IMR-90 (cell line): ENCODE data around the gene SRD5A1. TPM values are rescaled to one million over a fixed set of nuclear protein-coding genes. Genes with fewer than 3 reads are reported as not detected.

Experiments
- ATAC-seq: fragments of 200-7000 bp; cut with Tn5 transposase; 2 replicates; pipeline ENCODE4 v1.9.1; 2020; ENCODE audit warnings: low read depth, mild to moderate bottlenecking, moderate library complexity
- BruUV-seq: library from RNA; stranded (reverse); fragments of 400-500 nt; replicated peaks from 2 replicates; lab custom pipeline; 2021; lab: Mats Ljungman, UMichigan
- CTCF ChIA-PET: fragments of 300-600 bp; formaldehyde crosslinking; extraction: SDS; loops from one replicate; lab custom pipeline; 2021; ENCODE audit warnings: antibody characterized with exemption; lab: Yijun Ruan, JAX
- POLR2A ChIA-PET: fragments of 300-600 bp; sonication (Branson Sonifier 250); formaldehyde crosslinking; loops from one replicate; lab custom pipeline; 2022; ENCODE audit warnings: antibody characterized with exemption; ENCODE audit not compliant: unreplicated experiment; lab: Charles Lee
- DNase-seq: peaks from one replicate; pipeline ENCODE4 v3.0.0; 2013
- H2AFZ ChIP-seq: replicated peaks from 2 replicates; pipeline ENCODE3; 2013; ENCODE audit warnings: low read length, mild to moderate bottlenecking; ENCODE audit not compliant: poor library complexity
- H2AK5ac ChIP-seq: 2 replicates; pipeline ENCODE4 v1.6.1; 2013; ENCODE audit warnings: low read depth, low read length, inconsistent platforms
- H2AK9ac ChIP-seq: replicated peaks from 2 replicates; pipeline ENCODE3; 2013; ENCODE audit warnings: mild to moderate bottlenecking, low read depth, low read length, moderate library complexity; ENCODE audit not compliant: poor library complexity
- H2BK120ac ChIP-seq: 2 replicates; pipeline ENCODE4 v1.6.1; 2013; ENCODE audit warnings: low read depth, low read length, inconsistent platforms
- H2BK15ac ChIP-seq: 3 replicates; pipeline ENCODE4 v1.6.1; 2013; ENCODE audit warnings: low read depth, low read length, inconsistent platforms
- H2BK20ac ChIP-seq: 2 replicates; pipeline ENCODE4 v1.6.1; 2013; ENCODE audit warnings: low read depth, mild to moderate bottlenecking, inconsistent platforms, low read length, moderate library complexity
- H2BK5ac ChIP-seq: 2 replicates; pipeline ENCODE4 v1.6.1; 2013; ENCODE audit warnings: mild to moderate bottlenecking, low read depth, low read length, inconsistent platforms; ENCODE audit not compliant: poor library complexity, severe bottlenecking
- H3K14ac ChIP-seq: replicated peaks from 2 replicates; pipeline ENCODE4 v1.6.1; 2013; ENCODE audit warnings: low read depth, low read length, inconsistent platforms
- H3K18ac ChIP-seq: 2 replicates; pipeline ENCODE4 v1.6.1; 2013; ENCODE audit warnings: low read depth, low read length, control low read depth
- H3K23ac ChIP-seq: 2 replicates; pipeline ENCODE4 v1.6.1; 2013; ENCODE audit warnings: low read depth, low read length, inconsistent platforms
- H3K27ac ChIP-seq: 2 replicates; pipeline ENCODE4 v1.5.1; 2013; ENCODE audit warnings: mild to moderate bottlenecking, control low read depth, low read length; ENCODE audit not compliant: insufficient read depth
- H3K27me3 ChIP-seq: 2 replicates; pipeline ENCODE4 v1.6.1; 2013; ENCODE audit warnings: low read length; ENCODE audit not compliant: control insufficient read depth, insufficient read depth
- H3K36me3 ChIP-seq: 2 replicates; pipeline ENCODE4 v1.6.1; 2013; ENCODE audit warnings: low read length, mixed read lengths; ENCODE audit not compliant: control insufficient read depth, insufficient read depth
- H3K4ac ChIP-seq: 2 replicates; pipeline ENCODE4 v1.6.1; 2013; ENCODE audit warnings: low read depth, low read length, inconsistent platforms
- H3K4me1 ChIP-seq: 2 replicates; pipeline ENCODE4 v1.6.1; 2013; ENCODE audit warnings: low read length, mixed read lengths; ENCODE audit not compliant: control insufficient read depth, insufficient read depth
- H3K4me2 ChIP-seq: 2 replicates; pipeline ENCODE4 v1.6.1; 2013; ENCODE audit warnings: low read depth, mild to moderate bottlenecking, control low read depth, low read length, moderate library complexity
- H3K4me3 ChIP-seq: 2 replicates; pipeline ENCODE4 v1.5.1; 2013; ENCODE audit warnings: low read depth, mild to moderate bottlenecking, control low read depth, low read length, moderate library complexity; ENCODE audit not compliant: insufficient read depth
- H3K56ac ChIP-seq: 2 replicates; pipeline ENCODE4 v1.6.1; 2013; ENCODE audit warnings: low read length, inconsistent platforms; ENCODE audit not compliant: insufficient read depth; ENCODE audit errors: extremely low read depth
- H3K79me1 ChIP-seq, 2 experiments: 2 replicates each; pipeline ENCODE4 v1.6.1; 2013; ENCODE audit warnings: low read length in 2 of 2, inconsistent platforms in 1 of 2, low read depth in 1 of 2
- H3K9ac ChIP-seq: 2 replicates; pipeline ENCODE4 v1.6.1; 2013; ENCODE audit warnings: low read depth, low read length, control low read depth
- H3K9me1 ChIP-seq: 2 replicates; pipeline ENCODE4 v1.6.1; 2013; ENCODE audit warnings: low read length, inconsistent platforms; ENCODE audit not compliant: insufficient read depth
- H3K9me3 ChIP-seq: 2 replicates; pipeline ENCODE4 v1.6.1; 2013; ENCODE audit warnings: low read length; ENCODE audit not compliant: control insufficient read depth, insufficient read depth
- H4K20me1 ChIP-seq: 2 replicates; pipeline ENCODE4 v1.6.1; 2013; ENCODE audit warnings: low read length, inconsistent platforms; ENCODE audit not compliant: insufficient read depth
- H4K5ac ChIP-seq: 2 replicates; pipeline ENCODE4 v1.6.1; 2013; ENCODE audit warnings: mild to moderate bottlenecking, low read depth, low read length, control low read depth
- H4K8ac ChIP-seq, 2 experiments: 2 replicates each; pipeline ENCODE4 v1.6.1; 2013; ENCODE audit warnings: low read depth in 2 of 2, low read length in 2 of 2, control low read depth in 1 of 2, inconsistent platforms in 1 of 2
- H4K91ac ChIP-seq: 2 replicates; pipeline ENCODE4 v1.6.1; 2013; ENCODE audit warnings: low read depth, low read length, inconsistent platforms; ENCODE audit not compliant: insufficient read depth
- BHLHE40 ChIP-seq: fragments of 150-350 bp; IDR thresholded peaks from 2 replicates; pipeline ENCODE4 v1.6.1; 2016; ENCODE audit warnings: mild to moderate bottlenecking, low read depth, low read length
- RAD21 ChIP-seq: IDR thresholded peaks from 2 replicates; pipeline ENCODE4 v1.6.1; 2012; ENCODE audit warnings: low read length, improper control_type of control experiment
- RCOR1 ChIP-seq: IDR thresholded peaks from 2 replicates; pipeline ENCODE4 v1.6.1; 2012; ENCODE audit warnings: mild to moderate bottlenecking, low read length, improper control_type of control experiment; ENCODE audit not compliant: insufficient replicate concordance
- RFX5 ChIP-seq: IDR thresholded peaks from 2 replicates; pipeline ENCODE4 v1.8.0; 2012; ENCODE audit warnings: low read depth, mild to moderate bottlenecking, low read length, moderate library complexity
- WGBS, 2 experiments: methylation state at CpG; one replicate each; pipeline versions ENCODE4 v1.1.5 to v1.1.7; 2013; ENCODE audit warnings: missing lambda C conversion rate in 2 of 2; ENCODE audit not compliant: insufficient read length in 1 of 2; ENCODE audit errors: extremely low coverage in 2 of 2; 5-methylcytosine and 5-hydroxymethylcytosine counted together
- dilution Hi-C: fragments of 300-500 bp; cut with HindIII; formaldehyde crosslinking; loops from one replicate; pipeline ENCODE4 v1.14.3; 2018; ENCODE audit warnings: low sequenced_read_pairs; ENCODE audit not compliant: unreplicated experiment
- in situ Hi-C: fragments of 300-500 bp; cut with MboI; formaldehyde crosslinking; loops from 3 replicates; pipeline ENCODE4 v1.14.3; 2019; ENCODE audit warnings: low sequenced_read_pairs, inconsistent platforms, mixed read lengths
- intact Hi-C: fragments of 100-400 bp; cut with micrococcal nuclease; formaldehyde crosslinking; loops from 2 replicates; pipeline ENCODE4 v1.10.0; 2022
- polyA plus RNA-seq, 3 experiments: library from polyadenylated mRNA; depleted of rRNA; stranded (reverse); fragments of >200 nt; gene quantifications; 2 replicates each; pipeline ENCODE4 v1.2.3, GENCODE V29; 2012; ENCODE audit warnings: low replicate concordance in 1 of 3
- total RNA-seq: library from RNA; depleted of rRNA; stranded (reverse); fragments of >200 nt; gene quantifications from 2 replicates; pipeline ENCODE4 v1.2.3, GENCODE V29; 2012
- TF ChIP-seq, protein P1 (sequence below): fragments of 150-350 bp; IDR thresholded peaks from 2 replicates; pipeline ENCODE4 v1.6.1; 2016; ENCODE audit warnings: low read depth, mild to moderate bottlenecking, low read length, moderate library complexity, borderline replicate concordance
- TF ChIP-seq, protein P2 (sequence below): conservative IDR thresholded peaks from 2 replicates; pipeline ENCODE4 v1.5.1; 2012; ENCODE audit warnings: mild to moderate bottlenecking, low read depth, low read length, improper control_type of control experiment

The SRD5A1 gene
- total and polyA plus RNA-seq, 2 of the 4 experiments (the other 2 are of a cell fraction), result 6.3 to 18.2 TPM

DNA sequence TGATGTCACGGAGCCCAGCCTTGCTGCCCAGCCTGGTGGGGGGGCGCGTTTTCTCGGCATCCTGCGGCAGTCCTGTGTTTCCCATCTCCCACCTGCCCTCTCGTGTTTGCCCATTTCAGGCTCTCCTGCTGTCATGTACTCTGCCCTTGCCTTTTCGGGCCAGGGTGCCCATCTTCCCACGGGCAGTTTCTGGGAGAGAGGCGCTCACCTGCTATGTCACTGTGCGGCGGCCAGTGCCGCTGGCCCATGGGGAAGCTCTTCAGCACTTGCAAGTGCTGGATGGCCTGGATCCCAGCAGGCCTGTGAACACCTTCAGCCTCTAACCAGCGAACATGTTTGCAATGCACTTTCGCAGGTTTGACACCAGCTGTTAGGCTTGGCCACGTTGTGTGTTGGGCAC, 33.5 kb downstream of the SRD5A1 start:
- intact Hi-C loops, result no loop called here

More for the DNA sequence above, 33.5 kb downstream of the SRD5A1 start:
- no peak overlapping the region for H3K56ac ChIP-seq
- no peaks in the 10 kb centered on the region for H4K20me1 ChIP-seq
- no peak overlapping the region for H3K14ac ChIP-seq
- DNase-seq (no peak), ATAC-seq (no peak)
- no peak overlapping the region for H4K8ac ChIP-seq
- no peak overlapping the region for H3K18ac ChIP-seq
- in situ Hi-C loops (no loop called here), dilution Hi-C loops (no loop called here)
- no peak overlapping the region for H3K4me3 ChIP-seq
- H2AFZ ChIP-seq, result no peak overlapping the region
- POLR2A ChIA-PET, result no interaction called here
- H3K9me1 ChIP-seq, result no peaks in the 10 kb centered on the region; the same call in 1 of the 2 replicates
- TF ChIP-seq RFX5, result no peak
- TF ChIP-seq, protein P1, sequence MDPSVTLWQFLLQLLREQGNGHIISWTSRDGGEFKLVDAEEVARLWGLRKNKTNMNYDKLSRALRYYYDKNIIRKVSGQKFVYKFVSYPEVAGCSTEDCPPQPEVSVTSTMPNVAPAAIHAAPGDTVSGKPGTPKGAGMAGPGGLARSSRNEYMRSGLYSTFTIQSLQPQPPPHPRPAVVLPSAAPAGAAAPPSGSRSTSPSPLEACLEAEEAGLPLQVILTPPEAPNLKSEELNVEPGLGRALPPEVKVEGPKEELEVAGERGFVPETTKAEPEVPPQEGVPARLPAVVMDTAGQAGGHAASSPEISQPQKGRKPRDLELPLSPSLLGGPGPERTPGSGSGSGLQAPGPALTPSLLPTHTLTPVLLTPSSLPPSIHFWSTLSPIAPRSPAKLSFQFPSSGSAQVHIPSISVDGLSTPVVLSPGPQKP, result no peak
- no peak for TF ChIP-seq BHLHE40
- TF ChIP-seq RAD21, result no peak
- TF ChIP-seq, protein P2, sequence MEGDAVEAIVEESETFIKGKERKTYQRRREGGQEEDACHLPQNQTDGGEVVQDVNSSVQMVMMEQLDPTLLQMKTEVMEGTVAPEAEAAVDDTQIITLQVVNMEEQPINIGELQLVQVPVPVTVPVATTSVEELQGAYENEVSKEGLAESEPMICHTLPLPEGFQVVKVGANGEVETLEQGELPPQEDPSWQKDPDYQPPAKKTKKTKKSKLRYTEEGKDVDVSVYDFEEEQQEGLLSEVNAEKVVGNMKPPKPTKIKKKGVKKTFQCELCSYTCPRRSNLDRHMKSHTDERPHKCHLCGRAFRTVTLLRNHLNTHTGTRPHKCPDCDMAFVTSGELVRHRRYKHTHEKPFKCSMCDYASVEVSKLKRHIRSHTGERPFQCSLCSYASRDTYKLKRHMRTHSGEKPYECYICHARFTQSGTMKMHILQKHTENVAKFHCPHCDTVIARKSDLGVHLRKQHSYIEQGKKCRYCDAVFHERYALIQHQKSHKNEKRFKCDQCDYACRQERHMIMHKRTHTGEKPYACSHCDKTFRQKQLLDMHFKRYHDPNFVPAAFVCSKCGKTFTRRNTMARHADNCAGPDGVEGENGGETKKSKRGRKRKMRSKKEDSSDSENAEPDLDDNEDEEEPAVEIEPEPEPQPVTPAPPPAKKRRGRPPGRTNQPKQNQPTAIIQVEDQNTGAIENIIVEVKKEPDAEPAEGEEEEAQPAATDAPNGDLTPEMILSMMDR, result no peak
- no peak for TF ChIP-seq RCOR1
- CTCF ChIA-PET, result no interaction called here
- H3K4me2 ChIP-seq, result no peak overlapping the region
- no peak overlapping the region for H3K27ac ChIP-seq
- no peak overlapping the region for H3K9ac ChIP-seq
- H3K36me3 ChIP-seq, result peaks cover 13% of the 10 kb centered on the region
- BruUV-seq, result no TSS peak
- no peaks in the 10 kb centered on the region for H3K9me3 ChIP-seq
- H3K4me1 ChIP-seq, result no peaks in the 10 kb centered on the region
- no peak overlapping the region for H3K4ac ChIP-seq
- no peak overlapping the region for H3K23ac ChIP-seq
- 94% methylated on average over 11 of the region's 15 CpGs; no CpG with 5 or more reads in 1 of the 2 experiments for WGBS, 2 experiments
- no peak overlapping the region for H2AK9ac ChIP-seq
- H3K27me3 ChIP-seq, result no peaks in the 10 kb centered on the region
- no peak overlapping the region for H2AK5ac ChIP-seq
- H4K5ac ChIP-seq, result no peak overlapping the region
- no peak overlapping the region for H2BK15ac ChIP-seq
- no peaks in the 10 kb centered on the region for H3K79me1 ChIP-seq
- no peak overlapping the region for H4K91ac ChIP-seq
- H2BK20ac ChIP-seq, result no peak overlapping the region
- no peak overlapping the region for H2BK5ac ChIP-seq
- no peak overlapping the region for H2BK120ac ChIP-seq
